HFFc6 (cell line): Measurements from ENCODE around the gene DMAP1. TPM values are rescaled to one million over a fixed set of nuclear protein-coding genes. Genes with fewer than 3 reads are reported as not detected.

Experiments used
- DNase-seq: peaks from one replicate; pipeline ENCODE4 v3.0.0-alpha.2; 2018
- H3K27ac Mint-ChIP-seq: 2 replicates; pipeline ENCODE4 v1.8.0; 2020; ENCODE audit warnings: mild to moderate bottlenecking, mixed read lengths
- H3K27me3 Mint-ChIP-seq: 2 replicates; pipeline ENCODE4 v1.8.0; 2021; ENCODE audit warnings: mild to moderate bottlenecking, moderate library complexity, mixed read lengths; ENCODE audit not compliant: insufficient read depth
- H3K36me3 Mint-ChIP-seq: 2 replicates; pipeline ENCODE4 v1.8.0; 2021; ENCODE audit warnings: low read depth, mixed read lengths
- H3K4me1 Mint-ChIP-seq: 2 replicates; pipeline ENCODE4 v1.8.0; 2020; ENCODE audit warnings: low read depth, mixed read lengths
- H3K4me3 Mint-ChIP-seq: 2 replicates; pipeline ENCODE4 v1.8.0; 2020; ENCODE audit warnings: mild to moderate bottlenecking, moderate library complexity, mixed read lengths
- H3K9me3 Mint-ChIP-seq: 2 replicates; pipeline ENCODE4 v1.8.0; 2020; ENCODE audit warnings: mild to moderate bottlenecking, mixed read lengths
- CTCF ChIP-seq: fragments of 200-600 bp; sonication (generic); IDR thresholded peaks from 2 replicates; pipeline ENCODE4 v1.5.0; 2021; ENCODE audit warnings: antibody characterized with exemption, mild to moderate bottlenecking
- total RNA-seq, 6 experiments: library from RNA; stranded (reverse); fragmentation: NEBNext Ultra II Directional; extraction: Animal tissue kit (Norgen Biotek cat#: 25700); gene quantifications; 2 replicates in 1 of 6; 3 replicates in 5 of 6; pipeline ENCODE4 v1.2.3, GENCODE V29; 2021

The DMAP1 gene
- total RNA-seq, 6 experiments from 2014 or later, result 25.7 to 34.6 (median 30.1) TPM

DNA sequence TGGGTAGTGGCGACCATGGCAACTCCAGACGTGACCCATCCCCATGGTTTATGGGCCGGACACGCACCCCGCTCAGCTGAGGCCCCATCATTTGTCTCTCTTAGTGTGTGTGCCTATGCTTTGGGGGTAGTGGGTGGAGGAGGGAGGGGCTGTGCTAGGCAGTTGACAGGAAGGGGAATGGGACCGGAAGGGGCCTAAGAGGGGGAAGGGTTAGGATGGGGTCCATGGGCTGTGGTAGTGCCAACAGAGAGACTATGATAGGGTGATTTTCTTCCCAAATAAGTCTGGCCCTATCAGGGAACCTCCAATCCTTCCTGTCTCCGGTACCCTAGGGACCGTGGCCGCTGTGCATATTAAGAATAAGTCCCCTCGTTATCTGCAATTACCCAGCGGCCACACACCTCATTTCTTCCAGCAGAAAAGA, 9.9 kb downstream of the DMAP1 start:
- no peak overlapping the region for H3K4me3 Mint-ChIP-seq

GRCh38 chr1:44225761-44226160, 12.5 kb downstream of the DMAP1 start:
- H3K9me3 Mint-ChIP-seq, result no peaks in the 10 kb centered on the region
- no peak overlapping the region for H3K4me3 Mint-ChIP-seq
- H3K4me1 Mint-ChIP-seq, result peaks cover 2% of the 10 kb centered on the region
- TF ChIP-seq CTCF, result no peak
- 0 out of 2 replicates have a peak, but pooled peaks cover under 1% of the 10 kb centered on the region for H3K36me3 Mint-ChIP-seq
- H3K27me3 Mint-ChIP-seq, result peaks cover 2% of the 10 kb centered on the region
- no peak overlapping the region for H3K27ac Mint-ChIP-seq
- no peak for DNase-seq

More for the DNA sequence above, 9.9 kb downstream of the DMAP1 start:
- Mint-ChIP-seq H3K4me1 (peaks cover 11% of the 10 kb centered on the region), H3K27ac (no peak overlapping the region), H3K27me3 (no peaks in the 10 kb centered on the region; the same call in none of the 2 replicates), H3K9me3 (no peaks in the 10 kb centered on the region), H3K36me3 (0 out of 2 replicates have a peak, but pooled peaks cover 5% of the 10 kb centered on the region)
- no peak for DNase-seq
- no peak for TF ChIP-seq CTCF

DNA sequence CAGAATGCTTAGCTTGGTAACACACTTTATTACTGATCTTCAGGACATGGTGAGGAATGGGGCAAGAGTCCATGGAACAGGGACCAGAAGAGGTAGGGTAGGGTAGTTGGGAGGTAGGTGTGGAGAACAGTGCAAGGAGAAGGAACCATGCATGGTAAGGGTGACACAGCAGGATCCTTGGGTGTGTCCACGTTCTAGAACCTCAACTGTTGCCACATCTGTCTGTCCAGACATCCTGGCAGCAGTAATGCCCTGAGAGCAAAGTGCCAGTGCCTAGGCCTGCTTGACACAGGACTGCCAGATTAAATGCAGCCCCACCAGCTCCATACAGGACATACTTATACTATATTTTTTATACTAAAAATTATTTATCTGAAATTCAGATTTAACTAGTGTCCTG, 13.9 kb downstream of the DMAP1 start:
- H3K36me3 Mint-ChIP-seq, result no peaks in the 10 kb centered on the region
- no peaks in the 10 kb centered on the region for H3K9me3 Mint-ChIP-seq
- H3K4me1 Mint-ChIP-seq, result no peaks in the 10 kb centered on the region
- H3K4me3 Mint-ChIP-seq, result no peak overlapping the region
- H3K27me3 Mint-ChIP-seq, result peaks cover 3% of the 10 kb centered on the region
- no peak overlapping the region for H3K27ac Mint-ChIP-seq
- no peak for DNase-seq
- no peak for TF ChIP-seq CTCF

DNA sequence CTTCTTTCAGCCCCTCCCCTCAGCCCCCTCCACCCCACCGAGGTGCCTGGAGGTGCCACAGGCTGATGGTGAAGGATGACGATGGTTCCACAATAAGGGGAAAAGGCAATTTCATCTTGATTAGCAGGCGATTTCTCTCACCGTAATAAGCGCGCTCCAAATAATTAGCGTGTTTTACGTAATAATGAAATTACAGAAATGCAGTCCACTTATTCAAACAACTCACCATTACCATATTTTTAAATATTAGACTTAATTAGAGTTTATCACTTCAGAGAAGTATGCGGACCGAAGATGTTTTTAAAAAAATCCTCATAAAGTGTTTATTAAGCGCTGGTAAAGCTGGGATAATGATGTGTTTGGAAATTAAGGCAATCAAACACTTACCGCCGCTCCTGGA, 14.9 kb downstream of the DMAP1 start:
- Mint-ChIP-seq H3K9me3 (no peaks in the 10 kb centered on the region), H3K4me3 (no peak overlapping the region), H3K27me3 (peaks cover 3% of the 10 kb centered on the region), H3K27ac (no peak overlapping the region), H3K4me1 (no peaks in the 10 kb centered on the region), H3K36me3 (no peaks in the 10 kb centered on the region)
- no peak for TF ChIP-seq CTCF
- no peak for DNase-seq

- Mint-ChIP-seq H3K9me3 (no peaks in the 10 kb centered on the region), H3K4me1 (no peaks in the 10 kb centered on the region), H3K27ac (no peak overlapping the region), H3K36me3 (no peaks in the 10 kb centered on the region), H3K4me3 (no peak overlapping the region), H3K27me3 (peaks cover 3% of the 10 kb centered on the region)
- no peak for DNase-seq
- no peak for TF ChIP-seq CTCF
Measured at GRCh38 chr1:44229435-44230167, 16.3 kb downstream of the DMAP1 start.
